IMR-90 (cell line): Measurements from ENCODE around the gene CDHR4. TPM values are rescaled to one million over a fixed set of nuclear protein-coding genes. Genes with fewer than 3 reads are reported as not detected.

Experiments used
- ATAC-seq: fragments of 200-7000 bp; cut with Tn5 transposase; 2 replicates; pipeline ENCODE4 v1.9.1; 2020; ENCODE audit warnings: low read depth, mild to moderate bottlenecking, moderate library complexity
- BruUV-seq: library from RNA; stranded (reverse); fragments of 400-500 nt; replicated peaks from 2 replicates; lab custom pipeline; 2021; lab: Mats Ljungman, UMichigan
- CTCF ChIA-PET: fragments of 300-600 bp; formaldehyde crosslinking; extraction: SDS; loops from one replicate; lab custom pipeline; 2021; ENCODE audit warnings: antibody characterized with exemption; lab: Yijun Ruan, JAX
- POLR2A ChIA-PET: fragments of 300-600 bp; sonication (Branson Sonifier 250); formaldehyde crosslinking; loops from one replicate; lab custom pipeline; 2022; ENCODE audit warnings: antibody characterized with exemption; ENCODE audit not compliant: unreplicated experiment; lab: Charles Lee
- DNase-seq: peaks from one replicate; pipeline ENCODE4 v3.0.0; 2013
- H2AFZ ChIP-seq: replicated peaks from 2 replicates; pipeline ENCODE3; 2013; ENCODE audit warnings: low read length, mild to moderate bottlenecking; ENCODE audit not compliant: poor library complexity
- H2AK5ac ChIP-seq: 2 replicates; pipeline ENCODE4 v1.6.1; 2013; ENCODE audit warnings: low read depth, low read length, inconsistent platforms
- H2AK9ac ChIP-seq: replicated peaks from 2 replicates; pipeline ENCODE3; 2013; ENCODE audit warnings: mild to moderate bottlenecking, low read depth, low read length, moderate library complexity; ENCODE audit not compliant: poor library complexity
- H2BK120ac ChIP-seq: 2 replicates; pipeline ENCODE4 v1.6.1; 2013; ENCODE audit warnings: low read depth, low read length, inconsistent platforms
- H2BK15ac ChIP-seq: 3 replicates; pipeline ENCODE4 v1.6.1; 2013; ENCODE audit warnings: low read depth, low read length, inconsistent platforms
- H2BK20ac ChIP-seq: 2 replicates; pipeline ENCODE4 v1.6.1; 2013; ENCODE audit warnings: low read depth, mild to moderate bottlenecking, inconsistent platforms, low read length, moderate library complexity
- H2BK5ac ChIP-seq: 2 replicates; pipeline ENCODE4 v1.6.1; 2013; ENCODE audit warnings: mild to moderate bottlenecking, low read depth, low read length, inconsistent platforms; ENCODE audit not compliant: poor library complexity, severe bottlenecking
- H3K14ac ChIP-seq: replicated peaks from 2 replicates; pipeline ENCODE4 v1.6.1; 2013; ENCODE audit warnings: low read depth, low read length, inconsistent platforms
- H3K18ac ChIP-seq: 2 replicates; pipeline ENCODE4 v1.6.1; 2013; ENCODE audit warnings: low read depth, low read length, control low read depth
- H3K23ac ChIP-seq: 2 replicates; pipeline ENCODE4 v1.6.1; 2013; ENCODE audit warnings: low read depth, low read length, inconsistent platforms
- H3K27ac ChIP-seq: 2 replicates; pipeline ENCODE4 v1.5.1; 2013; ENCODE audit warnings: mild to moderate bottlenecking, control low read depth, low read length; ENCODE audit not compliant: insufficient read depth
- H3K27me3 ChIP-seq: 2 replicates; pipeline ENCODE4 v1.6.1; 2013; ENCODE audit warnings: low read length; ENCODE audit not compliant: control insufficient read depth, insufficient read depth
- H3K36me3 ChIP-seq: 2 replicates; pipeline ENCODE4 v1.6.1; 2013; ENCODE audit warnings: low read length, mixed read lengths; ENCODE audit not compliant: control insufficient read depth, insufficient read depth
- H3K4ac ChIP-seq: 2 replicates; pipeline ENCODE4 v1.6.1; 2013; ENCODE audit warnings: low read depth, low read length, inconsistent platforms
- H3K4me1 ChIP-seq: 2 replicates; pipeline ENCODE4 v1.6.1; 2013; ENCODE audit warnings: low read length, mixed read lengths; ENCODE audit not compliant: control insufficient read depth, insufficient read depth
- H3K4me2 ChIP-seq: 2 replicates; pipeline ENCODE4 v1.6.1; 2013; ENCODE audit warnings: low read depth, mild to moderate bottlenecking, control low read depth, low read length, moderate library complexity
- H3K4me3 ChIP-seq: 2 replicates; pipeline ENCODE4 v1.5.1; 2013; ENCODE audit warnings: low read depth, mild to moderate bottlenecking, control low read depth, low read length, moderate library complexity; ENCODE audit not compliant: insufficient read depth
- H3K56ac ChIP-seq: 2 replicates; pipeline ENCODE4 v1.6.1; 2013; ENCODE audit warnings: low read length, inconsistent platforms; ENCODE audit not compliant: insufficient read depth; ENCODE audit errors: extremely low read depth
- H3K79me1 ChIP-seq, 2 experiments: 2 replicates each; pipeline ENCODE4 v1.6.1; 2013; ENCODE audit warnings: low read length in 2 of 2, inconsistent platforms in 1 of 2, low read depth in 1 of 2
- H3K9ac ChIP-seq: 2 replicates; pipeline ENCODE4 v1.6.1; 2013; ENCODE audit warnings: low read depth, low read length, control low read depth
- H3K9me1 ChIP-seq: 2 replicates; pipeline ENCODE4 v1.6.1; 2013; ENCODE audit warnings: low read length, inconsistent platforms; ENCODE audit not compliant: insufficient read depth
- H3K9me3 ChIP-seq: 2 replicates; pipeline ENCODE4 v1.6.1; 2013; ENCODE audit warnings: low read length; ENCODE audit not compliant: control insufficient read depth, insufficient read depth
- H4K20me1 ChIP-seq: 2 replicates; pipeline ENCODE4 v1.6.1; 2013; ENCODE audit warnings: low read length, inconsistent platforms; ENCODE audit not compliant: insufficient read depth
- H4K5ac ChIP-seq: 2 replicates; pipeline ENCODE4 v1.6.1; 2013; ENCODE audit warnings: mild to moderate bottlenecking, low read depth, low read length, control low read depth
- H4K8ac ChIP-seq, 2 experiments: 2 replicates each; pipeline ENCODE4 v1.6.1; 2013; ENCODE audit warnings: low read depth in 2 of 2, low read length in 2 of 2, control low read depth in 1 of 2, inconsistent platforms in 1 of 2
- H4K91ac ChIP-seq: 2 replicates; pipeline ENCODE4 v1.6.1; 2013; ENCODE audit warnings: low read depth, low read length, inconsistent platforms; ENCODE audit not compliant: insufficient read depth
- CEBPB ChIP-seq: IDR thresholded peaks from 2 replicates; pipeline ENCODE4 v1.6.1; 2012; ENCODE audit warnings: low read depth, low read length, improper control_type of control experiment
- MAZ ChIP-seq: IDR thresholded peaks from 2 replicates; pipeline ENCODE4 v1.6.1; 2012; ENCODE audit warnings: low read depth, mild to moderate bottlenecking, low read length, improper control_type of control experiment, moderate library complexity, borderline replicate concordance
- WGBS, 2 experiments: methylation state at CpG; one replicate each; pipeline versions ENCODE4 v1.1.5 to v1.1.7; 2013; ENCODE audit warnings: missing lambda C conversion rate in 2 of 2; ENCODE audit not compliant: insufficient read length in 1 of 2; ENCODE audit errors: extremely low coverage in 2 of 2; 5-methylcytosine and 5-hydroxymethylcytosine counted together
- dilution Hi-C: fragments of 300-500 bp; cut with HindIII; formaldehyde crosslinking; loops from one replicate; pipeline ENCODE4 v1.14.3; 2018; ENCODE audit warnings: low sequenced_read_pairs; ENCODE audit not compliant: unreplicated experiment
- in situ Hi-C: fragments of 300-500 bp; cut with MboI; formaldehyde crosslinking; loops from 3 replicates; pipeline ENCODE4 v1.14.3; 2019; ENCODE audit warnings: low sequenced_read_pairs, inconsistent platforms, mixed read lengths
- intact Hi-C: fragments of 100-400 bp; cut with micrococcal nuclease; formaldehyde crosslinking; loops from 2 replicates; pipeline ENCODE4 v1.10.0; 2022
- polyA plus RNA-seq, 3 experiments: library from polyadenylated mRNA; depleted of rRNA; stranded (reverse); fragments of >200 nt; gene quantifications; 2 replicates each; pipeline ENCODE4 v1.2.3, GENCODE V29; 2012; ENCODE audit warnings: low replicate concordance in 1 of 3
- total RNA-seq: library from RNA; depleted of rRNA; stranded (reverse); fragments of >200 nt; gene quantifications from 2 replicates; pipeline ENCODE4 v1.2.3, GENCODE V29; 2012

Gene CDHR4
- total and polyA plus RNA-seq, 2 of the 4 experiments (the other 2 are of a cell fraction), result not detected

GRCh38 chr3:49805897-49806701 lies 6.4 kb upstream of the CDHR4 start:
- POLR2A ChIA-PET, result no interaction called here
- 38% methylated on average over 2 of the region's 11 CpGs; no CpG with 5 or more reads in 1 of the 2 experiments for WGBS, 2 experiments
- no peaks in the 10 kb centered on the region for H3K27me3 ChIP-seq

More at GRCh38 chr3:49805897-49806701, 6.4 kb upstream of the CDHR4 start:
- H3K9me1 ChIP-seq, result peaks cover 7% of the 10 kb centered on the region; the same call in 1 of the 2 replicates
- no peak overlapping the region for H3K56ac ChIP-seq
- peak overlapping the region in 1 of 2 experiments; percentile 50; a peak in 2 of 4 replicates for H4K8ac ChIP-seq
- H3K9ac ChIP-seq, result no peak overlapping the region; the same call in 1 of the 2 replicates
- intact Hi-C loops, result no loop called here
- dilution Hi-C loops, result no loop called here
- peak overlapping the region; percentile 9 for H2AFZ ChIP-seq
- no peaks in the 10 kb centered on the region for H3K9me3 ChIP-seq
- H4K20me1 ChIP-seq, result no peaks in the 10 kb centered on the region
- no peak for ATAC-seq
- peak overlapping the region; percentile 29; the same call in 1 of the 2 replicates for H2BK20ac ChIP-seq
- BruUV-seq, result no TSS peak
- no peak overlapping the region for H2BK5ac ChIP-seq
- no peak overlapping the region for H2BK15ac ChIP-seq
- in situ Hi-C loops, result no loop called here
- H4K5ac ChIP-seq, result peak overlapping the region; percentile 22; the same call in 1 of the 2 replicates
- H3K4me3 ChIP-seq, result no peak overlapping the region
- peak overlapping the region; percentile 51; the same call in 1 of the 2 replicates for H2AK5ac ChIP-seq
- H3K36me3 ChIP-seq, result peaks cover 21% of the 10 kb centered on the region
- no peak overlapping the region for H3K23ac ChIP-seq
- peaks cover 32% of the 10 kb centered on the region for H3K4me1 ChIP-seq
- DNase-seq, result no peak
- CTCF ChIA-PET, result interaction anchor here (0.8 to 4.6 kb wide), 2 partner anchors 33 to 34 kb away, joined by 3 to 33 read pairs; no protein-coding TSS in a partner anchor
- H3K4ac ChIP-seq, result peak overlapping the region; percentile 48; the same call in 1 of the 2 replicates
- peak overlapping the region; percentile 36; the same call in 1 of the 2 replicates for H3K27ac ChIP-seq
- H4K91ac ChIP-seq, result peak overlapping the region; percentile 49; the same call in 1 of the 2 replicates
- H3K14ac ChIP-seq, result peak overlapping the region; percentile 77
- H3K4me2 ChIP-seq, result peak overlapping the region; percentile 8; the same call in 1 of the 2 replicates
- TF ChIP-seq CEBPB (no peak), MAZ (peak; percentile 38; the same call in 1 of the 2 replicates)
- H3K18ac ChIP-seq, result peak overlapping the region; percentile 34; the same call in 1 of the 2 replicates
- H3K79me1 ChIP-seq, result peaks cover 0 to 9% of the 10 kb centered on the region in 2 experiments; a peak in 1 of 4 replicates
- peak overlapping the region; percentile 92 for H2AK9ac ChIP-seq
- peak overlapping the region; percentile 40; the same call in 1 of the 2 replicates for H2BK120ac ChIP-seq
